Stimulated activated CD4-positive, alpha-beta T cell treated with anti-CD3 and anti-CD28 coated beads, Interleukin-12 subunit alpha, Interleukin-12 subunit beta, amount 100 ng/mL, for 4 hours (primary cell): Measurements from ENCODE around the gene GALNT7.
"Not testable (repeated sequence)": the region's sequence is repeated elsewhere in the genome, so short reads cannot be mapped to it uniquely, and the experiment has no call there.

ENCODE experiments used
- DNase-seq: peaks from one replicate; pipeline ENCODE4 v3.0.0-alpha.2; 2020

The GALNT7 gene

GRCh38 chr4:173167758-173168395 is 734 bp upstream of the GALNT7 start:
- peak; percentile 20 for DNase-seq

- DNase-seq, result no peak
These were observed 492 bp downstream of the GALNT7 start for GRCh38 chr4:173169178-173169427.

GRCh38 chr4:173169428-173170181 is 994 bp downstream of the GALNT7 start:
- peak; percentile 57 for DNase-seq

GRCh38 chr4:173170182-173170778 is 1.7 kb downstream of the GALNT7 start:
- no peak for DNase-seq

- DNase-seq, result no peak
These were observed 2.5 kb downstream of the GALNT7 start for GRCh38 chr4:173171098-173171497.

GRCh38 chr4:173171987-173172386 is 3.4 kb downstream of the GALNT7 start:
- no peak for DNase-seq

- no peak for DNase-seq
These were observed 5.6 kb downstream of the GALNT7 start for GRCh38 chr4:173174184-173174583.

GRCh38 chr4:173174594-173175012 is 6.0 kb downstream of the GALNT7 start:
- DNase-seq, result no peak

GRCh38 chr4:173176010-173176409 is 7.4 kb downstream of the GALNT7 start:
- DNase-seq, result no peak

- DNase-seq, result no peak
These were observed 8.6 kb downstream of the GALNT7 start for GRCh38 chr4:173177232-173177631.

GRCh38 chr4:173178144-173178543 is 9.5 kb downstream of the GALNT7 start:
- no peak for DNase-seq

- DNase-seq, result no peak
These were observed 13.2 kb downstream of the GALNT7 start for GRCh38 chr4:173181848-173182247.

- no peak for DNase-seq
These were observed 13.8 kb downstream of the GALNT7 start for GRCh38 chr4:173182403-173182802.

- not testable (repeated sequence) for DNase-seq
These were observed 15.1 kb downstream of the GALNT7 start for GRCh38 chr4:173183659-173184247.

- DNase-seq, result no peak
These were observed 17.4 kb downstream of the GALNT7 start for GRCh38 chr4:173185847-173186510.

GRCh38 chr4:173187732-173188131 is 19.1 kb downstream of the GALNT7 start:
- DNase-seq, result no peak

- DNase-seq, result no peak
These were observed 20.0 kb downstream of the GALNT7 start for GRCh38 chr4:173188648-173189047.

- DNase-seq, result no peak
These were observed 20.6 kb downstream of the GALNT7 start for GRCh38 chr4:173189117-173189693.

- DNase-seq, result no peak
These were observed 23.0 kb downstream of the GALNT7 start for GRCh38 chr4:173191623-173192041.

GRCh38 chr4:173192375-173193162 is 24.0 kb downstream of the GALNT7 start:
- DNase-seq, result no peak

GRCh38 chr4:173194157-173194556 is 25.5 kb downstream of the GALNT7 start:
- no peak for DNase-seq

GRCh38 chr4:173195109-173195508 is 26.5 kb downstream of the GALNT7 start:
- DNase-seq, result no peak
